ENCODE data around the gene RPL32.

RPL32 gene

GRCh38 chr3:12832350-12833221 is 8.8 kb downstream of the RPL32 start:
- DNase-seq (ENCODE audit: low read depth), result no peak

- DNase-seq (ENCODE audit: low read depth), result no peak
These were observed 10.0 kb downstream of the RPL32 start for GRCh38 chr3:12831301-12831866.

GRCh38 chr3:12830785-12831156 is 10.6 kb downstream of the RPL32 start:
- no peak for DNase-seq (ENCODE audit: low read depth)

- DNase-seq (ENCODE audit: low read depth), result no peak
These were observed 11.2 kb downstream of the RPL32 start for GRCh38 chr3:12829886-12830784.

GRCh38 chr3:12829404-12829803 is 12.0 kb downstream of the RPL32 start:
- DNase-seq (ENCODE audit: low read depth), result no peak

GRCh38 chr3:12828751-12829150 is 12.6 kb downstream of the RPL32 start:
- no peak for DNase-seq (ENCODE audit: low read depth)

- DNase-seq (ENCODE audit: low read depth), result no peak
These were observed 16.2 kb downstream of the RPL32 start for GRCh38 chr3:12825156-12825555.

- no peak for DNase-seq (ENCODE audit: low read depth)
These were observed 17.1 kb downstream of the RPL32 start for GRCh38 chr3:12824299-12824698.

GRCh38 chr3:12822725-12823373 is 18.5 kb downstream of the RPL32 start:
- DNase-seq (ENCODE audit: low read depth), result no peak

GRCh38 chr3:12818773-12819172 is 22.6 kb downstream of the RPL32 start:
- no peak for DNase-seq (ENCODE audit: low read depth)

- no peak for DNase-seq (ENCODE audit: low read depth)
These were observed 23.1 kb downstream of the RPL32 start for GRCh38 chr3:12818273-12818672.

- no peak for DNase-seq (ENCODE audit: low read depth)
These were observed 24.0 kb downstream of the RPL32 start for GRCh38 chr3:12817343-12817710.

GRCh38 chr3:12816521-12817342 is 24.6 kb downstream of the RPL32 start:
- DNase-seq (ENCODE audit: low read depth), result no peak

- no peak for DNase-seq (ENCODE audit: low read depth)
These were observed 25.6 kb downstream of the RPL32 start for GRCh38 chr3:12815719-12816118.

GRCh38 chr3:12815078-12815477 is 26.3 kb downstream of the RPL32 start:
- no peak for DNase-seq (ENCODE audit: low read depth)

GRCh38 chr3:12813967-12814366 is 27.4 kb downstream of the RPL32 start:
- DNase-seq (ENCODE audit: low read depth), result no peak

GRCh38 chr3:12812812-12813211 is 28.6 kb downstream of the RPL32 start:
- DNase-seq (ENCODE audit: low read depth), result no peak

GRCh38 chr3:12810961-12811360 is 30.4 kb downstream of the RPL32 start:
- DNase-seq (ENCODE audit: low read depth), result no peak

- peak; percentile 96 for DNase-seq (ENCODE audit: low read depth)
These were observed 31.2 kb downstream of the RPL32 start for GRCh38 chr3:12810013-12810780.

GRCh38 chr3:12809435-12809834 is 31.9 kb downstream of the RPL32 start:
- no peak for DNase-seq (ENCODE audit: low read depth)

GRCh38 chr3:12809001-12809400 is 32.4 kb downstream of the RPL32 start:
- DNase-seq (ENCODE audit: low read depth), result no peak

All from activated T-cell treated with anti-CD3 and anti-CD28 coated beads for 1 hour (primary cell).